ENCODE measurements around the gene ELP2. TPM values are rescaled to one million over a fixed set of nuclear protein-coding genes. Genes with fewer than 3 reads are reported as not detected.

ELP2 gene
- polyA plus RNA-seq, 1 donor (not counting 4 experiments of a cell fraction or from before 2014, with no cell fraction given), result 74.6 TPM

DNA sequence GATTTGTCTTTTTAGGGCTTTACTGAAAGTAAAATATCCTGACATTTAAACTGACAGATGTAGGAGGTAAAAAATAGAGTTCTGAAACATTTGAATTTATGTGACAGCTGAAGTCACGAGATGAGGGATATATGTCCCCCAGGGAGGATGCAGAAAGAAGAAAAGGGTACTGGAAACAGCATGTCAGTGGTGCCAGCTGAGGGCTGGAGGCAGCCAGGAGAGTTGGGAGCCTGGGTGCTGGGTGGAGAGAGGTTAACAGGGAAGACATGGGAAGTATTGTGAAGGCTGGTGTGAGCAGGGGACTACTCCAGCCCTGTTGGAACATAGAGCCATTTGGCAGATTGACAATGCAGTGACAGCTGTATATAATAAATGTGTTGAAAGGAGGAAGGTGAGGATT lies 45.8 kb downstream of the ELP2 start:
- Histone ChIP-seq H3K4me2 (ENCODE audit: control insufficient read depth, extremely low read depth, insufficient read depth, low read depth, low read length) (no peak overlapping the region), H3K9me1 (ENCODE audit: control insufficient read depth, extremely low read depth, insufficient read depth, low read length) (no peaks in the 10 kb centered on the region), H3K36me3 (ENCODE audit: control insufficient read depth in 2 of 2, extremely low read depth in 1 of 2, insufficient read depth in 2 of 2, low read length in 2 of 2) (peaks cover 8 to 12% of the 10 kb centered on the region in 2 experiments), H3K9me3 (ENCODE audit: control insufficient read depth, low read depth, low read length) (no peaks in the 10 kb centered on the region), H3K27me3 (ENCODE audit: control insufficient read depth, extremely low read depth, insufficient read depth, low read length) (no peaks in the 10 kb centered on the region), H3K4me1 (ENCODE audit: control insufficient read depth, extremely low read depth, insufficient read depth, low read length) (no peaks in the 10 kb centered on the region), H3K4me3 (ENCODE audit: control insufficient read depth in 2 of 3, extremely low read depth in 1 of 3, insufficient read depth in 2 of 3, low read depth in 1 of 3, low read length in 3 of 3) (no peak overlapping the region), H3K79me2 (ENCODE audit: control insufficient read depth, insufficient read depth, low read length) (no peaks in the 10 kb centered on the region), H2AFZ (ENCODE audit: control insufficient read depth, low read length) (no peak overlapping the region), H3K9ac (ENCODE audit: control insufficient read depth, extremely low read depth, insufficient read depth, low read length) (no peak overlapping the region), H4K20me1 (ENCODE audit: control insufficient read depth, extremely low read depth, insufficient read depth, low read length) (no peaks in the 10 kb centered on the region), H3K27ac (ENCODE audit: control insufficient read depth, insufficient read depth, low read length) (no peak overlapping the region)
- no peak for DNase-seq (ENCODE audit: low read depth, low spot score)
- no peak for FAIRE-seq
- dilution Hi-C loops (cut with MboI; ENCODE audit: extremely low pct_ligation_motif_present, low sequenced_read_pairs), result no loop called here
- no peak for TF ChIP-seq EZH2 (IDR thresholded peaks at IDR 0.05; ENCODE audit: low read length)
- TF ChIP-seq, protein P1, sequence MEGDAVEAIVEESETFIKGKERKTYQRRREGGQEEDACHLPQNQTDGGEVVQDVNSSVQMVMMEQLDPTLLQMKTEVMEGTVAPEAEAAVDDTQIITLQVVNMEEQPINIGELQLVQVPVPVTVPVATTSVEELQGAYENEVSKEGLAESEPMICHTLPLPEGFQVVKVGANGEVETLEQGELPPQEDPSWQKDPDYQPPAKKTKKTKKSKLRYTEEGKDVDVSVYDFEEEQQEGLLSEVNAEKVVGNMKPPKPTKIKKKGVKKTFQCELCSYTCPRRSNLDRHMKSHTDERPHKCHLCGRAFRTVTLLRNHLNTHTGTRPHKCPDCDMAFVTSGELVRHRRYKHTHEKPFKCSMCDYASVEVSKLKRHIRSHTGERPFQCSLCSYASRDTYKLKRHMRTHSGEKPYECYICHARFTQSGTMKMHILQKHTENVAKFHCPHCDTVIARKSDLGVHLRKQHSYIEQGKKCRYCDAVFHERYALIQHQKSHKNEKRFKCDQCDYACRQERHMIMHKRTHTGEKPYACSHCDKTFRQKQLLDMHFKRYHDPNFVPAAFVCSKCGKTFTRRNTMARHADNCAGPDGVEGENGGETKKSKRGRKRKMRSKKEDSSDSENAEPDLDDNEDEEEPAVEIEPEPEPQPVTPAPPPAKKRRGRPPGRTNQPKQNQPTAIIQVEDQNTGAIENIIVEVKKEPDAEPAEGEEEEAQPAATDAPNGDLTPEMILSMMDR (optimal IDR thresholded peaks at IDR 0.05 in 1 of 3, IDR thresholded peaks at IDR 0.05 in 1 of 3, conservative IDR thresholded peaks at IDR 0.05 in 1 of 3; ENCODE audit: extremely low read depth in 1 of 3, insufficient read depth in 2 of 3, low read length in 3 of 3), result no peak

DNA sequence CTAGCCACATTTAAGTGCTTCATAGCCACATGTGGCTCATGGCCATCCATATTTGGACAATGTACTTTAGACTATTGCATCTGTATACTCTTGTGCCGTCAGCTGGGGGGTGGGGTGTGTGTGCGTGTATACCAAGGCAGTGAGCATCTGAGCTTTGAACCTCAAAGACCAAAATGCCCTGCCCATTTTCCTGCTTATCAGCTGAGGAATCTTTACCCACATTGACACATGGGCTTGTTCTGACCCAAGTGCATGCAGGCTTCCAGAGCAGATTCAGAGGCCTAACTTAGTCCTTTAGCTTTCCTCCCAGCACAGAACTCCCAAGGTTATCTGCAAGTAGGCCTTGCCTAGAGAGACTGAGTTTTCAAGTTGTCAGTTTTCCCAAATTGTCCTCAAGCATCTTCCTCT lies 46.5 kb downstream of the ELP2 start:
- no peak overlapping the region for H2AFZ ChIP-seq (ENCODE audit: control insufficient read depth, low read length)
- no peaks in the 10 kb centered on the region for H3K79me2 ChIP-seq (ENCODE audit: control insufficient read depth, insufficient read depth, low read length)
- no peaks in the 10 kb centered on the region for H3K9me1 ChIP-seq (ENCODE audit: control insufficient read depth, extremely low read depth, insufficient read depth, low read length)
- FAIRE-seq (no peak), DNase-seq (ENCODE audit: low read depth, low spot score) (no peak)
- TF ChIP-seq, protein P1 (optimal IDR thresholded peaks at IDR 0.05 in 1 of 3, IDR thresholded peaks at IDR 0.05 in 1 of 3, conservative IDR thresholded peaks at IDR 0.05 in 1 of 3; ENCODE audit: extremely low read depth in 1 of 3, insufficient read depth in 2 of 3, low read length in 3 of 3), result no peak
- no peak for TF ChIP-seq EZH2 (IDR thresholded peaks at IDR 0.05; ENCODE audit: low read length)
- peaks cover 7 to 8% of the 10 kb centered on the region in 2 experiments for H3K36me3 ChIP-seq (ENCODE audit: control insufficient read depth in 2 of 2, extremely low read depth in 1 of 2, insufficient read depth in 2 of 2, low read length in 2 of 2)
- no peaks in the 10 kb centered on the region for H3K4me1 ChIP-seq (ENCODE audit: control insufficient read depth, extremely low read depth, insufficient read depth, low read length)
- dilution Hi-C loops (cut with MboI; ENCODE audit: extremely low pct_ligation_motif_present, low sequenced_read_pairs), result no loop called here
- no peaks in the 10 kb centered on the region for H3K9me3 ChIP-seq (ENCODE audit: control insufficient read depth, low read depth, low read length)
- no peaks in the 10 kb centered on the region for H3K27me3 ChIP-seq (ENCODE audit: control insufficient read depth, extremely low read depth, insufficient read depth, low read length)
- no peak overlapping the region for H3K27ac ChIP-seq (ENCODE audit: control insufficient read depth, insufficient read depth, low read length)
- no peak overlapping the region for H3K4me3 ChIP-seq (ENCODE audit: control insufficient read depth in 2 of 3, extremely low read depth in 1 of 3, insufficient read depth in 2 of 3, low read depth in 1 of 3, low read length in 3 of 3)
- H3K4me2 ChIP-seq (ENCODE audit: control insufficient read depth, extremely low read depth, insufficient read depth, low read depth, low read length), result no peak overlapping the region
- H4K20me1 ChIP-seq (ENCODE audit: control insufficient read depth, extremely low read depth, insufficient read depth, low read length), result no peaks in the 10 kb centered on the region
- no peak overlapping the region for H3K9ac ChIP-seq (ENCODE audit: control insufficient read depth, extremely low read depth, insufficient read depth, low read length)
